ENCODE results near the gene POM121L2. TPM values are rescaled to one million over a fixed set of nuclear protein-coding genes. Genes with fewer than 3 reads are reported as not detected.

POM121L2 gene
- polyA plus RNA-seq, 1 donor = not detected

DNA sequence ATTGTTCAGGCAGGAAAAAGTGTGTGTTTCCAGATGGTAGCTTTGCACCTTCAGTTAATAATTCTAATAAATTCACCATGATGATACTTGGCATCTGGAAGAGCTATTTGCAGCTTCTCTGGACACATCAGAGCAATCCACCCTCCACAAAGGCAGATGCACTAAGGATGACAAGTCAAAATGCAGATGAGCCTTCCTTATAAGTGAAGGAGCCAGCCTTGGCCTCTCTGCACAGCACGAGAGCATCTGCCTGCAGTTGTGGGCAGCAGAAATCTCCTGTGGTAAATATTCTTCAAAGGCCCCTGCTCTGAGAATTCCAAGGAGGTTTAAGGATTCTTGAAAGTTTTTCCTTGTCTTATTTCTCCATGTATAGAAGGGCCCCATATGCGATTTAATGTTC is 6.9 kb upstream of the POM121L2 start:
- H3K4me3 ChIP-seq (ENCODE audit: low read length) = no peak overlapping the region
- H3K4me1 ChIP-seq (ENCODE audit: control insufficient read depth, insufficient read depth, low read length) = no peaks in the 10 kb centered on the region
- WGBS (ENCODE audit: insufficient coverage, low lambda C conversion rate) = 90% methylated on average over 1 of the region's 2 CpGs
- no peak overlapping the region for H3K27ac ChIP-seq (ENCODE audit: low read length)
- H3K36me3 ChIP-seq (ENCODE audit: control insufficient read depth, insufficient read depth, low read length) = no peaks in the 10 kb centered on the region
- peaks cover 5% of the 10 kb centered on the region for H3K27me3 ChIP-seq (ENCODE audit: control insufficient read depth, insufficient read depth, low read length)
- DNase-seq = no peak
- no peaks in the 10 kb centered on the region for H3K9me3 ChIP-seq (ENCODE audit: control insufficient read depth, low read depth, low read length)

DNA sequence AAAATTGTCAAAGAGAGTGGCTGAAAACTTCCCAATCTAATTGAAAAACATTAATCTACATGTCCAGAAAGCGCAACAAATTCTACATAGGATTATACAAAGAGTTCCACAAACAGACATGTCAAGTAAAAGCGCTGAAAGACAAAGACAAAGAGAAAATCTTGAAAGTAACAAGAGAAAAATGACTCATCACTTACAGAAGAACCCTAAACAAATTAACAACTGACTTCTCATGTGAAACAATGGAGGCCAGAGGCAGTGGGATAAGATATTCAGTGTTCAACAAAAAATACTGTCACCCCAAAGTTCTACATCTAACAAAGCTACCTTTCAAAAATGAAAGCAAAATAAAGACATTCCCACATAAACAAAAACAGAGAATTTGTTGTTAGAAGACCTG is 2.0 kb upstream of the POM121L2 start:
- 100% methylated on average over 1 of the region's 2 CpGs for WGBS (ENCODE audit: insufficient coverage, low lambda C conversion rate)

DNA sequence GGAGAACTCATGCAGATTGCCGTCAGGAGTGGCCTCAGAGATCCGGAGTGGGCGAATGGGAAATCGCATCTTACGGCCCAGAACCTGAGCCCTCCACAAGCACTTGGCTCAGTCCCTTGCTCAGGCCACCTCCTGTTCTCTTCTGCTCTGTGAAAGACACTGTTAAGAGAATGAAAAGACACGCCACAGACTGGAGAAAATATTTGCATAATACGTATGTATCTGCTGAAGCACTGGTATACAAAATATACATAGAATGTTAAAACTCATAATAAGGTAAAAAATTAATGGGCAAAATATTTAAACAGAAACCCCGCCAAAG is 838 bp upstream of the POM121L2 start:
- no peak for DNase-seq
- WGBS (ENCODE audit: insufficient coverage, low lambda C conversion rate) = 30% methylated on average over 4 of the region's 8 CpGs
- H3K4me1 ChIP-seq (ENCODE audit: control insufficient read depth, insufficient read depth, low read length) = no peaks in the 10 kb centered on the region
- H3K36me3 ChIP-seq (ENCODE audit: control insufficient read depth, insufficient read depth, low read length) = no peaks in the 10 kb centered on the region
- no peaks in the 10 kb centered on the region for H3K9me3 ChIP-seq (ENCODE audit: control insufficient read depth, low read depth, low read length)
- H3K4me3 ChIP-seq (ENCODE audit: low read length) = peak overlapping the region; percentile 41
- H3K27ac ChIP-seq (ENCODE audit: low read length) = no peak overlapping the region
- H3K27me3 ChIP-seq (ENCODE audit: control insufficient read depth, insufficient read depth, low read length) = peaks cover 54% of the 10 kb centered on the region

More for the DNA sequence above, 2.0 kb upstream of the POM121L2 start:
- Histone ChIP-seq H3K4me1 (ENCODE audit: control insufficient read depth, insufficient read depth, low read length) (no peaks in the 10 kb centered on the region), H3K27me3 (ENCODE audit: control insufficient read depth, insufficient read depth, low read length) (peaks cover 49% of the 10 kb centered on the region), H3K4me3 (ENCODE audit: low read length) (no peak overlapping the region), H3K9me3 (ENCODE audit: control insufficient read depth, low read depth, low read length) (no peaks in the 10 kb centered on the region), H3K27ac (ENCODE audit: low read length) (no peak overlapping the region), H3K36me3 (ENCODE audit: control insufficient read depth, insufficient read depth, low read length) (no peaks in the 10 kb centered on the region)
- DNase-seq = no peak

DNA sequence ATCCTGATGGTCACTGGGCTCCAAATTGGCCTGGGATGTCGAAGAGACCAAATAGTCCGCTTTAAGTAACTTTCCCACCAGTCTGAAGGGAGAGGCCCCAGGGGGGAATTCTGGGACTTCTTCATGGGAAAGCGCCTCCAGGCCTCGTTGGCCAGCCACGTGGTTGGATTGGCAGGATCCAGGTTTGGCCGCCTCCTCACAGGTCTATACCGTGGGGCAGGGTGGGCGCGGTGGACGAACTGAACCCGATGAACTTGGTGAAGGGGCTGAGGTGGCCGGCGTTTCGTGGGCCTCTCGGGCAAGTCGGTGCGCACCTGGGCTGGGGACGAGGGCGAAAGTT is 297 bp downstream of the POM121L2 start:
- H3K36me3 ChIP-seq (ENCODE audit: control insufficient read depth, insufficient read depth, low read length) = no peaks in the 10 kb centered on the region
- H3K9me3 ChIP-seq (ENCODE audit: control insufficient read depth, low read depth, low read length) = no peaks in the 10 kb centered on the region
- no peak for DNase-seq
- no peak overlapping the region for H3K27ac ChIP-seq (ENCODE audit: low read length)
- no peaks in the 10 kb centered on the region for H3K4me1 ChIP-seq (ENCODE audit: control insufficient read depth, insufficient read depth, low read length)
- H3K27me3 ChIP-seq (ENCODE audit: control insufficient read depth, insufficient read depth, low read length) = peaks cover 58% of the 10 kb centered on the region
- H3K4me3 ChIP-seq (ENCODE audit: low read length) = peak overlapping the region; percentile 41
- WGBS (ENCODE audit: insufficient coverage, low lambda C conversion rate) = no CpG with 5 or more reads among the region's 19 CpGs

DNA sequence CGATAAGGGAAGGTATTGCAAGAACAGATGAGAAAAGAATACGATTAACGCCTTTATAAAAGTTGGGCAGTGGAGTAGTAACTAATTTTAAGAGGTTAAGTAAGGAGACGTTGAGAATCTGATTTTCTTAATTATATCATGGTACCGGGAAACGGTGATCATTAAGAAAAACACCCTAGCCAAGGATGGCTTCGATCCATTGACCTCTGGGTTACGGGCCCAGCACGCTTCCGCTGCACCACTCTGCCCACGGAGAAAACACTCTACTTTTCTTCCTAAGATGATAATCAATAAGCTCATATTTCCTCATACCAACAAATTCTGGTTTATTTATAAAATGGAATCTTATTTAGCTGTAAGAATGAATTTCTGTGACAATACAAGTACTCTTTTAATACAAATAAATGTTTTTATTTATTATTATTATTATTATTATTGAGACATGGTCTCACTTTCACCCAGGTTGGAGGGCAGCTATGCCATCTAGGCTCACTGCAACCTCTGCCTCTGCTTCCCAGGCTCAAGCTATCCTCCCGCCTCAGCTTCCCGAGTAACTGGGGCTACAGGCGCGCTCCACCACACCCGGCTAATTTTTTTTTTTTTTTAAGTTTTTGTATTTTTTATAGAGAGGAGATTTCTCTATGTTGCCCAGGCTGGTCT is 8.3 kb downstream of the POM121L2 start:
- no peaks in the 10 kb centered on the region for H3K36me3 ChIP-seq (ENCODE audit: control insufficient read depth, insufficient read depth, low read length)
- no peak for DNase-seq
- no peaks in the 10 kb centered on the region for H3K9me3 ChIP-seq (ENCODE audit: control insufficient read depth, low read depth, low read length)
- 47% methylated on average over 5 of the region's 16 CpGs for WGBS (ENCODE audit: insufficient coverage, low lambda C conversion rate)
- no peaks in the 10 kb centered on the region for H3K4me1 ChIP-seq (ENCODE audit: control insufficient read depth, insufficient read depth, low read length)
- H3K27ac ChIP-seq (ENCODE audit: low read length) = no peak overlapping the region
- peaks cover 80% of the 10 kb centered on the region for H3K27me3 ChIP-seq (ENCODE audit: control insufficient read depth, insufficient read depth, low read length)
- no peak overlapping the region for H3K4me3 ChIP-seq (ENCODE audit: low read length)

DNA sequence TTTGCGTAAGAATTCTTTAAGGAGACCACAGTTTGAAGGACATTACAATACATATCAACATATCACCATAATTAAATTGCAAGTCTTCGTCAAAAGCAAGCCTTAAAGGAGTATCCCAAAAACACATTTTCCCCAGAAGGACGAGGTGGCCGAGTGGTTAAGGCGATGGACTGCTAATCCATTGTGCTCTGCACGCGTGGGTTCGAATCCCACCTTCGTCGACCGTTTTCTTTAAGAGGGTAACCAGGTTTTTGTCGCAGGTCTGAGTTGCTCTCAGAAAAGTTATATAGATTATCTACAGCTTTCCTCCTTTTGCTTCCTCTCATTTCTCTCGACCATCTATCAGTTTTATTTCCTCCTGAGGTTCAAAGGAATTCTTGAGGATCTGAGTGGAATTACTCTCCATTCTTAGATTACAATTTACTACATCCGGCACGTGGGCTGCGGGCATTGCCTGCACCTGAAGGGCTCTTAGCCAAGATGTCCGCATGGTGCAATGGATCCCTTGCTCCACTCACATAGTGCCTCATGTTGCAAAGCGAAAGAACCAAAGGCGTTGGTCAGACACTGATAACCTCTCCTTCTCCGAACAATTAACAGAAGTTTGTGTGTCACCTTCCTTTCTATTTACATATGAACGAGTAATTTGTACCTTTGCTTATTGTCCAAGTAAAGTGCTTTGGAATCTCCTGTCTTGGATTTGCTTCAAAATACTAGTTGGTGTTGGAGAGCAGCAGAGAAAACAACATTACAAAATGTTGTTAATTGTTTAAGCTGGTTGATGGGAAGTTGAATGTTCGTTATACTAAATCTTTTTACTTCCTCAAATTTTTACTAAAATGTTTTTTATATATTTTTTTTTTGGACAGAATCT is 14.0 kb downstream of the POM121L2 start:
- no peak overlapping the region for H3K4me3 ChIP-seq (ENCODE audit: low read length)
- no peak overlapping the region for H3K27ac ChIP-seq (ENCODE audit: low read length)
- no peak for DNase-seq
- peaks cover 3% of the 10 kb centered on the region for H3K9me3 ChIP-seq (ENCODE audit: control insufficient read depth, low read depth, low read length)
- no peaks in the 10 kb centered on the region for H3K36me3 ChIP-seq (ENCODE audit: control insufficient read depth, insufficient read depth, low read length)
- WGBS (ENCODE audit: insufficient coverage, low lambda C conversion rate) = 50% methylated on average over 2 of the region's 22 CpGs
- H3K27me3 ChIP-seq (ENCODE audit: control insufficient read depth, insufficient read depth, low read length) = peaks cover 89% of the 10 kb centered on the region
- peaks cover 2% of the 10 kb centered on the region for H3K4me1 ChIP-seq (ENCODE audit: control insufficient read depth, insufficient read depth, low read length)

DNA sequence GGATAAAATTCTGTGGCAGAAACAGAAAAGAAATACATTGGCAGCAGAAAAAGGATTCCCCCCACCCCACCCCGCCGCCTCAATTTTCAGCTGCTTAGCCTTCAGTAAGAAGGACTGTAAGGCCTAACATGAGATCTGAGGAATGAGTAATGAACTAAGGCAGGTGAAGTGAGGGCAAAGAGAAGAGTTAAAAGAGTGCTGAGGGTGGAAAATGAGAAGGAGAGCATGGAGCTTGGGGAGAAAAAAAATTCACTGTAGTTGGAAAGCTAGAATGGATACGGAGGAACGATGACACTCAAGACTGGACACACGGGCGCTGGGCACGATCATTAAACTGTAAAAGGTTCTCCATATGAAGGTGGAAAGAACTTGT is 14.6 kb downstream of the POM121L2 start:
- Histone ChIP-seq H3K4me1 (ENCODE audit: control insufficient read depth, insufficient read depth, low read length) (peaks cover 2% of the 10 kb centered on the region), H3K27ac (ENCODE audit: low read length) (no peak overlapping the region), H3K36me3 (ENCODE audit: control insufficient read depth, insufficient read depth, low read length) (no peaks in the 10 kb centered on the region), H3K9me3 (ENCODE audit: control insufficient read depth, low read depth, low read length) (peaks cover 3% of the 10 kb centered on the region), H3K27me3 (ENCODE audit: control insufficient read depth, insufficient read depth, low read length) (peaks cover 88% of the 10 kb centered on the region), H3K4me3 (ENCODE audit: low read length) (no peak overlapping the region)
- no peak for DNase-seq
- 20% methylated on average over 2 of the region's 7 CpGs for WGBS (ENCODE audit: insufficient coverage, low lambda C conversion rate)

DNA sequence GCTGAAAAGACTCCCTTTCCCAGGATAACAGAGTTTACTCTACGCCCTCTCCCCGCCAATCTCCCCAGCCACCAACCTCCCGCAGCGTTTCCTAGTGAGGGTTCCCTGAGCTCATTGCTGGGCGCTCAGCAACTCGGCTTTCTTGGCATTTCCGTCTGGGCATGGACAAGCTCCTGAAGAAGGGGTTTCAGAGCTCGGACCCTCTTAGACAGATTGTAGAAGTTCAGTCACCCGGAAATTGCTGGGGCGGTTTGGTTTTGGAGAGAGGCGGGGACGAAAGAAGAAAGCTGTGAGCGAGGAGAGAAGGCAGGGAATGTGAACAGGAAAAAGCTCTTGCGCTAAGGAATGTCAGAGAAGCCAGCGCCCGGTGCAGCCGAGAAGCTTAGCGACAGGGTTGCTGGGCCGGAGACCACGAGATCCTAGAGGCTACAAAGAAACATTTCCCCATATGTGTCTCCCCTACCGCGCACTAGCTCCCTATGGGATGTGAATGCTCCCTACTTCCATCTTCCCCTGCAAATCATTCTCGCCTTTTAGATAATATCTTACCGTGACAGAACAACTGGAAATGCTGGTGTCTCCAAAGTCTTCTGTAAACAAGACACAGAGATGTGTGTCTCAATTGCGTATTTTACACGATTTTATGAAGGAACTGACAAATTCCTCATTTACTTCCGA is 15.8 kb downstream of the POM121L2 start:
- H3K36me3 ChIP-seq (ENCODE audit: control insufficient read depth, insufficient read depth, low read length) = no peaks in the 10 kb centered on the region
- H3K4me1 ChIP-seq (ENCODE audit: control insufficient read depth, insufficient read depth, low read length) = peaks cover 2% of the 10 kb centered on the region
- peak; percentile 21 to 41 for DNase-seq
- H3K4me3 ChIP-seq (ENCODE audit: low read length) = no peak overlapping the region
- WGBS (ENCODE audit: insufficient coverage, low lambda C conversion rate) = 17% methylated on average over 2 of the region's 27 CpGs
- H3K27me3 ChIP-seq (ENCODE audit: control insufficient read depth, insufficient read depth, low read length) = peaks cover 89% of the 10 kb centered on the region
- no peak overlapping the region for H3K27ac ChIP-seq (ENCODE audit: low read length)
- H3K9me3 ChIP-seq (ENCODE audit: control insufficient read depth, low read depth, low read length) = peaks cover 3% of the 10 kb centered on the region

DNA sequence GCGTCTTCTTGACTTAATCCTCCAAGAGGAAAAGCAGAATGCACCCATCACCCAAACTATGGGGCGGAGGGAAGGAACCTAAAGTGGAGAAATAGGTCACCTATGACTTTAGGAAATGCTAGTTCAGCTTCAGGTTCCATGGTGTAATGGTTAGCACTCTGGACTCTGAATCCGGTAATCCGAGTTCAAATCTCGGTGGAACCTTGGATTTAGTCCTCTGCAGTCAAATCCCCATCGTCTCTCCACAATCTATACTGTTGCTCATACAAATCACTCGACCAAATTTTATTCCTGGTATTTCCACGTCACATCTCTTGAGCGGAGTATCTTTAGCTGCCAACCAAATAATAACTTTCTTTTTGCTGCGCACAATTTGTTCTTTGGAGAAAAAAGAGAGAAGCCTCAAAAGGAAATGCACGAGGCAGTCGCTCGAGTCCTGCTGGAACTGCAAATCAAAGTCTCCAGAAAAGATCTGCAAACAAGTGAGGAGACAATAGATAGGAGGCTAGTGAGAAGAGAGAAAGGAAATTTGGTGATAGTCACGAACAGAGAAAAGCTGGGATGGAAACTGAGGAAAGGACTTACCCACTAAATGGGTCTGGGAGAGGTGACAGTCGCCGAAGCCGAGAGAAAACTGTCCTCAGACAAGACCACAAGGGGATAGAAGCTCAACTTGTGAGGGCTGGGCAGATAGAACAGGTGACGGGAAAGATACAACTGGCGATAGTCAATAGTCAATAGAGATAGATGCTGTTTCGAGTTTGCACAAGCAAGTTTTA is 16.6 kb downstream of the POM121L2 start:
- 0% methylated on average over 11 of the region's 20 CpGs for WGBS (ENCODE audit: insufficient coverage, low lambda C conversion rate)
- Histone ChIP-seq H3K27ac (ENCODE audit: low read length) (no peak overlapping the region), H3K4me3 (ENCODE audit: low read length) (no peak overlapping the region), H3K9me3 (ENCODE audit: control insufficient read depth, low read depth, low read length) (peaks cover 3% of the 10 kb centered on the region), H3K27me3 (ENCODE audit: control insufficient read depth, insufficient read depth, low read length) (peaks cover 90% of the 10 kb centered on the region), H3K4me1 (ENCODE audit: control insufficient read depth, insufficient read depth, low read length) (peaks cover 2% of the 10 kb centered on the region), H3K36me3 (ENCODE audit: control insufficient read depth, insufficient read depth, low read length) (no peaks in the 10 kb centered on the region)
- no peak for DNase-seq

DNA sequence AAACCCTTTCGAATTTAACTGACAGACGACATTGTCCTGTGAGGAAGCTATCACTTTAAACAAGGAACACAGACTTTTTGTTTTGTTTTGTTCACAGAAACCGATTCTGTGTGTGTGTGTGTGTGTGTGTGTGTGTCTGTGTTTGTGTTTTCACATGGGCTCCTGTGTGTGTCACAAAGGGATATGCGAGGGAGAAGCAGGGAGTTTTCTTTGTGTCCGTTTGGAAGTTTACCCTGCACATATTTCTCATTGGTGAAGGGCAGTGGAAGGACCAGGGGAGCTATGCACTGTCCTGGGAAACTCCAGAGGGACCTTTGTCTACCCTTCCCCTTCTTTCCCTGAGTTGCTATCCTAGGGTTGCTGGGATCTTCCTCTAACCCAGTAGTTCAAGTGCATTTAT is 17.7 kb downstream of the POM121L2 start:
- Histone ChIP-seq H3K4me1 (ENCODE audit: control insufficient read depth, insufficient read depth, low read length) (peaks cover 2% of the 10 kb centered on the region), H3K4me3 (ENCODE audit: low read length) (no peak overlapping the region), H3K27ac (ENCODE audit: low read length) (no peak overlapping the region), H3K27me3 (ENCODE audit: control insufficient read depth, insufficient read depth, low read length) (peaks cover 91% of the 10 kb centered on the region), H3K9me3 (ENCODE audit: control insufficient read depth, low read depth, low read length) (peaks cover 3% of the 10 kb centered on the region), H3K36me3 (ENCODE audit: control insufficient read depth, insufficient read depth, low read length) (no peaks in the 10 kb centered on the region)
- WGBS (ENCODE audit: insufficient coverage, low lambda C conversion rate) = 20% methylated on average over 2 of the region's 5 CpGs
- no peak for DNase-seq
